Measurements from ENCODE around the gene TLNRD1.

- TF ChIP-seq CTCF (IDR thresholded peaks at IDR 0.05) = no peak
- TF ChIP-seq REST (IDR thresholded peaks at IDR 0.05; ENCODE audit: insufficient read depth in 1 of 2, low read depth in 2 of 2, low read length in 1 of 2) = no peak
Measured at GRCh38 chr15:80990955-80991354, 9.8 kb upstream of the TLNRD1 start.
